NCI-H510A treated with DMSO at 0.1 percent for 48 hours (cell line): ENCODE data around the gene HEATR5B.
"Not testable (repeated sequence)": the region's sequence is repeated elsewhere in the genome, so short reads cannot be mapped to it uniquely, and the experiment has no call there.

Experiments
- DNase-seq: peaks from one replicate; lab custom pipeline; 2025; lab: John Stamatoyannopoulos, UW

Gene HEATR5B

GRCh38 chr2:36979007-36979406 is 105.2 kb downstream of the HEATR5B start:
- not testable (repeated sequence) for DNase-seq

- no peak for DNase-seq
Measured at GRCh38 chr2:36976065-36976464, 108.1 kb downstream of the HEATR5B start.

GRCh38 chr2:36975306-36975705 is 108.9 kb downstream of the HEATR5B start:
- DNase-seq = no peak

GRCh38 chr2:36973320-36973719 is 110.9 kb downstream of the HEATR5B start:
- no peak for DNase-seq

- no peak for DNase-seq
Measured at GRCh38 chr2:36971990-36972389, 112.2 kb downstream of the HEATR5B start.

GRCh38 chr2:36967236-36967876 is 116.8 kb downstream of the HEATR5B start:
- DNase-seq = peak; percentile 90

GRCh38 chr2:36966370-36967235 is 117.6 kb downstream of the HEATR5B start, which contains the start of gene STRN:
STRN (minus strand) TSS chr2:36966536; CDS start chr2:36966463, 73 bp downstream.
- peak; percentile 89 for DNase-seq

GRCh38 chr2:36965751-36966369 is 118.3 kb downstream of the HEATR5B start:
- DNase-seq = peak; percentile 53

GRCh38 chr2:36965206-36965605 is 119.0 kb downstream of the HEATR5B start:
- no peak for DNase-seq

GRCh38 chr2:36964496-36965058 is 119.6 kb downstream of the HEATR5B start:
- DNase-seq = peak; percentile 7

- no peak for DNase-seq
Measured at GRCh38 chr2:36963734-36964133, 120.4 kb downstream of the HEATR5B start.

- peak; percentile 22 for DNase-seq
Measured at GRCh38 chr2:36963106-36963505, 121.1 kb downstream of the HEATR5B start.

GRCh38 chr2:36960773-36961172 is 123.4 kb downstream of the HEATR5B start:
- DNase-seq = no peak

GRCh38 chr2:36960005-36960675 is 124.0 kb downstream of the HEATR5B start:
- no peak for DNase-seq

GRCh38 chr2:36954977-36955607 is 129.1 kb downstream of the HEATR5B start:
- no peak for DNase-seq

- no peak for DNase-seq
Measured at GRCh38 chr2:36952748-36953197, 131.4 kb downstream of the HEATR5B start.

GRCh38 chr2:36951574-36951973 is 132.6 kb downstream of the HEATR5B start:
- no peak for DNase-seq

GRCh38 chr2:36951027-36951518 is 133.1 kb downstream of the HEATR5B start:
- DNase-seq = no peak

- DNase-seq = no peak
Measured at GRCh38 chr2:36949845-36950244, 134.3 kb downstream of the HEATR5B start.

GRCh38 chr2:36945240-36945639 is 138.9 kb downstream of the HEATR5B start:
- DNase-seq = not testable (repeated sequence)

- no peak for DNase-seq
Measured at GRCh38 chr2:36941867-36942266, 142.3 kb downstream of the HEATR5B start.
